IPS-NIHi7 (cell line): Measurements from ENCODE around the gene RAB8B.
"Not testable (repeated sequence)": the region's sequence is repeated elsewhere in the genome, so short reads cannot be mapped to it uniquely, and the experiment has no call there.

Source experiments
- DNase-seq: peaks from one replicate; pipeline ENCODE4 v3.0.0; 2012; ENCODE audit warnings: mixed read lengths; ENCODE audit errors: extremely low spot score

RAB8B gene

DNA sequence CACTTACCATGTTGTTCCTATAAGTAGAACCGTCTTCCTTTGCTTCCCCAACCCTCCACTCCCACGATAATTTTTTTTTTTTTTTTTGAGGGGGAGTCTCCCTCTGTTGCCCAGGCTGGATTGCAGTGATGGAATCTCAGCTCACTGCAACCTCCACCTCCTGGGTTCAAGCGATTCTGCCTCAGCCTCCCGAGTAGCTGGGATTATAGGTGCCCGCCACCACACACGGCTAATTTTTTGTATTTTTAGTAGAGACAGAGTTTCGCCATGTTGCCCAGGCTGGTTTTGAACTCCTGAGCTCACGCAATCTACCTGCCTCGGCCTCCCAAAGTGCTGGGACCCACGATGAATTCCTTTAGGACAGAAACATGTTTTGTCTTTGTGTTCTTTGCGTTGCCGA lies 19.4 kb downstream of the RAB8B start:
- DNase-seq = not testable (repeated sequence)

DNA sequence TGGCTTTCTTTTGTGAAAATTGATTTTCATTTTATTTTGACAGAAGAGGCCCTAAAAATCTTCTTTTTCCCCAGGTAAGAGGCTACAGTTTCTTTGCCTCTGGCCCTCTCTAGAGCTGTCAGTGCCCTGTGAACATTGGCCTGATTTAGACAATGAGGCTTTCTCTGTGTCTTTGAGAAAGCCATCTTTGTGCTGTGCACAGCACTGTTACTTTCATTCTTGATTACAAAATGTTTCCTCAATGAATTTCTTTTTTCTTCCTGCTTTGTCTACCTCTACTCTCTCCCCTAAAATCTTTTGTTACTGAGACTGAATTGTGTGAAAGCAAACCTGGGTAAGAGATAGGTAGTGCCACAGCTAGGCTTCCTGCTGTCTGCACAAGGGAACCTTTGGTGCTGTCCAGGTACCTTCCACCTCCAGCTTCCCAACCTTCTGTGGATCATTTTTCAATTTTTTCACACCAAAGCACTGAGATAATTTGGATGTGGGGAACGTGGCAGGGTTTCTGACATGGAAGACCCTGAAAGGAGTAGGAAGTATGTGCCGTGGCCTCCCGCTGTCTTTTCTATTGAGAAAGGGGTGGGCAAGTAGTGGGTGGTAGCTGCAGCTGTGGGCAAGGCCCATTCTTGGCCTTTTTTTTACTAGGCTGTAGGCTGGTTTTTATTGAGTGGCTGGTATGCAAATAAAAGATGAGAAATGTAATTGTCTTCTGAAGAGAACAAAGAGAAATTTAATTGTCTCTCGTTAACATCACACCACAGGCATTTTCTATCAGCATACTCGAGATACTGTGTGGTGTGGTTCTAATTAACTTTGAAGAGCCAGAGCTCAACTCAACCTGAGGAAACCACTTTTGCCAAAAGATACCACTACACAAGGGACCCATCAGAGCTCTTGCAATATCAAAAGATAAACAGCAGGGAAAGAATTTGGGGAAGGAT lies 21.0 kb downstream of the RAB8B start:
- no peak for DNase-seq

DNA sequence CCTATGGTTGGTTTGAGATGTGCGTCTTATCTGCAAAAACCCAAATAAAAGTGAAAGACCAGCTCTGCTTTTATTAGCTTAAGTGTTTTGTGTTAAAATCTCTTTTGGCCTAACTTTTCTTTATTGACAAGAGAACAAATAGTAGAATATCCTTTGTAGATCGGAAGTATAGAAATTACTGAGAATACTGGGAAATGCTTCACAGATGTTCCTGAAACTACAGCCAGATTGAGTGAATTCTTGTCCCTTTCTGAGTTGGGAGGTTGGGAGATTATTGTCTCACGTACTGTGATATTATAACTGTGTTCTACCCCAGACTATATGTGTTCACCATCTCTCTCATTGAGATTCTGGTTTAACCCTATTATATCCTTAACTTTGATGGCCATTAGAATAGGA lies 21.7 kb downstream of the RAB8B start:
- DNase-seq = no peak

DNA sequence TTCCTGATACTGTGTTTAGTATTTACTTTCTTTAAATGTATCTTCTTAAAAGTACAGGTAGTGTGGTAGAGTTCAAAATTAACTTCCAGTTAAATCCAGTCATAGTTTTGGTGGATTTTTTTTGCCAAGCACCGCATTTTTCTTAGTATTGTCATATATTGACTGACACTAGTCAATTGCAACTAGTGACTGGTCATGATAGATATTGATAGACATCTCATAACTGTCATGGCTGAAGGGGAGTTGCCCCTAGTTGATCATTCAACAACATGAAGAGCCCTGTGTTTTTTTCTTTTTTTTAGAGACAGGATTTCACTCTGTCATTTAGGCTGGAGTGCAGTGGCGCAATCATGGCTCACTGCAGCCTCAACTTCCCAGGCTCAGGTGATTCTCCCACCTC lies 22.1 kb downstream of the RAB8B start:
- DNase-seq = no peak

DNA sequence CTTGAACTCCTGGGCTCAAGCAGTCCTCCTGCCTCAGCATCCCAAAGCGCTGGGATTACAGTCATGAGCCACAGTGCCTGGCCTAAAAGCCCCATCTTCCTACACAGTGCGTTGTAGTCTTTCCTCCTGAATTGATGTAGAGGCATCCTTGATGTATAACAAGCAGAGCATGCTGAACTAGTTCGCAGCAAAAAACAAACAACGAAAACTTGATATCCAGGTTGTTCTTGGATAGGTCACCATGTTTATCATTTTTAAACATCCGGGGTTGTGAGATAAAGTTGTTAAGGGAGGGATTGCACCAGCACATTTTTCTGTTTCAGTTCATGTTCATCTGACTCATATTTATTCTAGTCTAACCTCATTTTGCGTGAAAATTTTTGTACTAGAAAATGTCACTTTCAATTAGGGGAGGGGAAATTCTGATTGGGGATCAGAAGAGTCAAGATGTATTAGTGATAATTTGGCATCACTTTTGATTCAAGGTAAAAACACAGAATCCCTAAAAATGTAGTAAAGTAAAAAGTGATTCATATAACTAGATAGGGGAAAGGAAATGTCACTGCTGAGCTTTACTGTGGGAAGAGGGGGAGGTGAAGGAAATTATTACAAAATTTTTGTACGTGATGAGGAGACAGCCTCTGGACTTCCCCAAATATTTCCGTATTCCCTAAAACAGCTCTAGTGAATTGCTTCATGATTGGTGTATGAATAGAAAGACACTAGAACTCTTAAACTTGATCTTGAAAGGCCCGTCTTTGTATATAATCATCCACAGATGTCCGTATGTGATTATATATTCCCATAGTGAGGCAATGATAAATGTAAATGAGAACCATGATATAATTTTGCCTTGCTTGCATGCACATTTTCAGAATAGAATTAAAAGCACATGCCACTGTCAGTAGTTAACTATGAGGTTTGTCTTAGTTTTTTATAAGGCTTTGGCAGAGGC lies 22.9 kb downstream of the RAB8B start:
- no peak for DNase-seq

DNA sequence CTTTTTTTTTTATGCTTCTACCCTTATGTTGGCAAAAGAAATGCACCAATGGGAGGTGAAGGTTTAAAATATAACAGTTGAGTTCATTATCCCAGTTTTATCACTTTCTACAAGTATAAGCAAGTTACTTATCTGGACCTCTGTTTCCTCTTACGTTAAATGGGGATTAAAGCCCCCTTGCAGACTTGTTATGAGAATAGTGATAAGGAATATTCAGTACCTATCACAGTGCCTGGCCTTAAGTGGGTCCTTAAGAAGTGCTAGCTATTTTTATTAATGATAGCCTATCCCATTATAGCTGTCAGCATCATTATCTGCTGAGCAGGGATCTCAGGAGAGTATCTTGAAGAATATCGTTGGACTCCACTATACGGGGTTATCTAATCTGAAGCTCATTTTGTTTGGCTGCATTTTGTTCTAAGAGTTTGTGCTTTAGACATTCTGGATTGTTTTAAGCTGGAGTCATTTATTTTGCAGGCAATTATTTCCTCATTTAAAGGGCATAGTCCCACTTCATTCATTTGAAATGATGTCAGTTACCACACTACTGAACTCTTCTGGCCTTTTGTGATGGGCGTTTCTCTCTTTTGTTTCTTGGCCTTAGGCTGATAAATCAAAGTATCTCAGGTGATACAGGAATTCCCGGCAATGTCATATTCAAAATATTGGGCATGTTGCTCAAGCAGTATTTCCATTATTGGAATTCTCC lies 28.8 kb downstream of the RAB8B start:
- no peak for DNase-seq

DNA sequence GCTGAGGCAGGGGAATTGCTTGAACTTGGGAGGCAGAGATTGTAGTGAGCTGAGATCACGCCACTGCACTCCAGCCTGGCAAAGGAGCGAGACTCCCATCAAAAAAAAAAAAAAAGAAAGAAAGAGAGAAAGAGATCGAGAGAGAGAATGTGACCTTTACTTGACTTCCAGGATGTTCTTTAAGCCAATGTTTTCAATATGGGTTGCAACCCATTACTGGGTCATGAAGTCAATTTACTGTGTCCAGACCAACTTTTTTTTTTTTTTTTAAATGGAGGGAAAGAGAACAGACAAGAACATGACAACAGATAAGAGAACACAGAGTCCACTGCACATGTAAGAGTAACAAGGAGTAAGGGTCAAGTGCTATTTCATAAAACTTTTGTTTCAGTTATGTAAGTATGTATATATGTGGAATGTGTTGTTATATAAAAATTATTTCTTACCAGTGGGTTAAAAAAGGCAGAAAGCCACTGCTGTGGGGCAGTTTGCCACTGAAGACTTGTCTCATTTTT lies 29.8 kb downstream of the RAB8B start:
- DNase-seq = no peak

DNA sequence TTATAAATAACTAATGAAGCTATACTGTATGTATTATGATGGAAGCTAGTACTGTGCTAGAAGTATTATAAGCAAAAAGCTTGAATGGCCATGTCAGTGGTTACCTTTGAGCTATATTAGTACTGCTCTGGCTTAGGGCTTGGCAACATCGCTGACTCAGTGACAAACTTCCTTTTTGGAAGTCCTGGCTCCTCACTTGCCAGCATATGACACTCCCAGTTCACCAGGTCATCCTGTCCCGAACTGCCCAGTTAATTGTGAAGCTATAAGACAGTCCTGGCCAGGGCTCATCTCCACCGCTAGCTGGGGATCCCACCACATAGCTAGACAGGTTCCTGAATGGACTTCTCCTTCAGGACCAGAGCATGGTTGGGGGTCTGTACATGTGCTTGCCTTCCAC lies 31.9 kb downstream of the RAB8B start:
- no peak for DNase-seq

DNA sequence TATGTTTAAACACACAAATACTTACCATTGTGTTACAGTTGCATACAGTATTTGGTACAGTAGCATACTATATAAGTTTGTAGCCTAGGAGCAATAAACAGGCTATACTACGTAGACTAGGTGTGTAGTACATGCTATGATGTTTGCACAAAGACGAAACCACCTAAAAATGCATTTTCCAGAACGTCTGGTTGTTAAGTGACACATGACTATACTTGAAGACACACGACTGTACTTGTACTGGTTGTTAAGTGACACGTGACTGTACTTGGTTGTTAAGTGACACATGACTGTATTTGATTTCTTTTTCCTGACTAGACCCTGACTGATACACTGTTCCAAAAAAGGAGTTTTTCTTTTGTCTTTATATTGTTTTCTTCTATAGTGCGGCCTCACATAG lies 34.1 kb downstream of the RAB8B start:
- no peak for DNase-seq

DNA sequence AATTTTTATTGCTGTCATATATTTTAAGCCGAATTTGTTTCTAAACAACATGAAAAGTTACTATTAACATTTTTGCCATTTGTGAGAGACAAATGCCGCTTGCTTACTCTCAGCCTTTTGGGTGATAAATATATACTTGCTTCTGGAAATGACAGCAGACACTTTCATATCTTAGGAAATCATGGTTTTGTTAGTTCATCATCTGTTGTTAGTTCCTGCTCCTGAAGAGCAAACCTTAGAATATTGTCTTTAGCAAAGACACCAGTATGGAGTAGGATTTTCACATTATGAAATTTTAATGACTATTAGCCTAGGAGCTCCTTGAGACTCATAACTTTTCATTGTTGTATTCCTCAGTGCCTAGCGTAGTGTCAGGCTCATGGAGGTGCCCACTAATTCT lies 36.0 kb downstream of the RAB8B start:
- DNase-seq = no peak

DNA sequence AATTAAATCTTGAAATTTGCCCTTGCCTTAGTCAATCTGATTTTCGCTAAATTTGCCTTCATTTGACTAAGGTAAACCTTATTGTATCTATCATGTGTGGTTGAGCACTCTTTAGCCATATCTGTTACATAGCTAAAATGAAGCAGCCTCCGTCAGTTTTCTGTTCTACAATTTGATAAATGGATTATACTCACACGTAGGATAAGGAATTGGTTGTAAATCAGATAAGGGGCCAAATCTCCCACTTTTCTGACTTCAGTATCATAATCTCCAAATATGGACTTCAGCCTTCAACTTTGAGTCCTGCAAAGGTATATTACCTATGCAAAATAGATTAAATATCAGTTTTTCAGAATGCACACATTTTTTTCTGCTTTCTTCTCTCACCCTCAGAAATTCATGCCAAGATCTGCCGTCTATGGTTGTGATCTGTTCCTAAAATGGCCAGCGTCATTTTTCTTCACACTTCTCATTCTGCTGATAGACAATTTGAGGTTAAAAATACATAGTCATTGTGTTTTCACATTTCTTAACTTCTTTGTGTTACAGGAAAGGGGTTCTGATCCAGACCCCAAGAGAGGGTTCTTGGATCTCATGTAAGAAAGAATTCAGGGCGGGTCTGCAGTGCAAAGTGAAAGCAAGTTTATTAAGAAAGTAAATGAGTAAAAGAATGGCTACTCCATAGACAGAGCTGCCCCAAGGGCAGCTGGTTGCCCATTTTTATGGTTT lies 36.9 kb downstream of the RAB8B start:
- no peak for DNase-seq

DNA sequence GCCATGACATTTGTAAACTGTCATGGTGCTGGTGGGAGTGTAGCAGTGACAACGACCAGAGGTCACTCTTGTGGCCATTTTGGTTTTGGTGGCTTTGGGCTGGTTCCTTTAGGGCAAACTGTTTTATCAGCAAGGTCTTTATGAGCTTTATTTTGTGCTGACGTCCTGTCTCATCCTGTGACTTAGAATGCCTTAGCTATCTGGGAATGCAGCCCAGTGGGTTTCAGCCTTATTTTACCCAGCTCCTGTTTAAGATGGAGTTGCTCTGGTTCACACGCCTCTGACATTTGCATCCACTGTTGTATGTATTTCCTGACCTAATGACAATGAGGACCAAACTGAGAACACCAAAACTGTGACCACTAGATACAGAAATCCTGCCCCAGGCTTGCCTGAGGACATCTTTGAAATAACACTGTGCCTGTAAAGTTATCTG lies 37.6 kb downstream of the RAB8B start:
- no peak for DNase-seq

DNA sequence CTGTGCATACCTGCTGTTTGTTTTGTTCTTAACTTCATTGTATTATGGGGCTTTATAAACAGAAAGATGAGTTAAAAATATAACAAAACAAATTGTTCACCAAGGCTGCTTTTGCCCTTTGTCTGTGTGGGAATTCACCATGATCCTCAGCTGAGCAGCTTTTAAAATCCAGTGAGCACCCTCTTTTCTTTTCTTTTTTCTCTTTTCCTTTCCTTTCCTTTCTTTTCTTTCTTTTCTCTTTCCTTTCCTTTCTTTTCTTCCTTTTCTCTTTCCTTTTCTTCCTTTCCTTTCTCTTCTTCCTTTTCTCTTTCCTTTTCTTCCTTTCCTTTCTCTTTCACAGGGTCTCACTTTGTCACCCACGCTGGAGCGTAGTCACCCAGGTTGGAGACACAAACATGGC lies 38.3 kb downstream of the RAB8B start:
- no peak for DNase-seq

DNA sequence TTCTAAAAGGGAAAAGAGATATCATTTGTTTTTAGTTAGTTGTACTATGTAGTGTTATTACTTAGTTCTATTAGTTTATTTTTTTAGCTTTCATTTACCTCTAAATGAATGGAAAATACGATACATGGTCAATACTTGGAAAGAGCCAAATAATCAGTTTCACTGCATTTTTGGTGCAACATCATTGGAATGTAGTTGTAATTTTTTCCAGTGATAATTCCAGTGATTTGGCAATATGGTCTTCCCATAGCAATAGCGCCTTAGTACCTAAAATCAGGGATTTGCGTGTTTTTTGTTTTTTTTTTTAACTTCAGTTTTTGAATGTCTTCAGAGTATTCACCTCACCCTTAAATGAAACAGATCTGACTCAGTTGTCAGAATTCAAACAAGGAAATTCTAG lies 41.8 kb downstream of the RAB8B start:
- DNase-seq = no peak

DNA sequence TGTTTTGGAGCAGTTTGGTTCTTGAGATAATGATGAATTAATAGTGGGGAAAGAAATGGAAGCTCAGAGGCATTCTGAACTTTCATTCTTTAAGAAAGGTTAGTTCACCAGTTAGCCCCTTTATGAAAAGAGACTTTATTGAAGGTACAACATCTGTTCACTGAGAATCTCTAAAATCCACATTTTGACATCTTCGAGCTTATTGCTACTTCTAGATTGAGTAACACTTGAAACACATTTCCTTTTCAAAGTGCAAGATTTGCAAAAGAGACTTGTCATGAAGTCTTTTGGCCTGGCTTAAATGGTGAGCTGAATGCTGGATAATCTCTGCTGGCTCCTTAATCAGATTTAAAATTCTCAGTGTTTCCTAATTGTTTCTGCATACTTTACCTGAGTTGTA lies 42.3 kb downstream of the RAB8B start:
- DNase-seq = no peak

DNA sequence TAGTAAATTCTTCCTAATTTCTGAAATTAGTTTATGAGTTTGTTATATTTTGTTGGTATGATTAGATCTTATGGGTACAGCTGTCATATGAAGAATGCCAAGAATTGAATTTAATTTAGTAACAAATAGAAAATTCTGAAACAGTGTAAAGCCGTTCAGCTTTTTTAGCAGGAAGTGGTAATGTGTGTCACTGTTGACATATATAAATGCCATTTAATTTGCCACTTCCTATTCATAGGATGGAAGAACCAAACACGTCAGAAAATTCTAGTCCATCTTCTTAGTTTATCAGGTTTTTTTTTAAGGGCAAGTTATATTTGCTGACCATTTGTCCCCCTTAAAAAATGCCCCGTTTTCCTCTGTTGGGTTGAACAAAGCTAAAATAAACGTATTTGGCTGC lies 43.0 kb downstream of the RAB8B start:
- no peak for DNase-seq

DNA sequence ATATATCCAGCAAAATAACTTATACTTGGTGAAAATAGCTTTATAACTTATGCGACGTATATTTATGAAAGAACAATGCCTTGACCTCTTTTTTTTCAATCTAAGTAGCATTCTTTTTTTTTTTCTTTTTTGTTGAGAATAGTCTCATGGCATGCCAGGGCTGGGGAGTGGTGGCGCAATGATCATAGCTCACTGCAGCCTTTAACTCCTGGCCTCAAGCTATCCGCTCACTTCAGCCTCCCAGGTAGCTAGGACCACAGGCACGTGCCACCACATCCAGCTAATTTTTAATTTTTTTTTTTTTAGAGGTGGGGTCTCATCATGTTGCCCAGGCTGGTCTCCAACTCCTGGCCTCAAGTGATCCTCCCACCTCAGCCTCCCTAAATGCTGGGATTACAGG lies 43.5 kb downstream of the RAB8B start:
- no peak for DNase-seq

DNA sequence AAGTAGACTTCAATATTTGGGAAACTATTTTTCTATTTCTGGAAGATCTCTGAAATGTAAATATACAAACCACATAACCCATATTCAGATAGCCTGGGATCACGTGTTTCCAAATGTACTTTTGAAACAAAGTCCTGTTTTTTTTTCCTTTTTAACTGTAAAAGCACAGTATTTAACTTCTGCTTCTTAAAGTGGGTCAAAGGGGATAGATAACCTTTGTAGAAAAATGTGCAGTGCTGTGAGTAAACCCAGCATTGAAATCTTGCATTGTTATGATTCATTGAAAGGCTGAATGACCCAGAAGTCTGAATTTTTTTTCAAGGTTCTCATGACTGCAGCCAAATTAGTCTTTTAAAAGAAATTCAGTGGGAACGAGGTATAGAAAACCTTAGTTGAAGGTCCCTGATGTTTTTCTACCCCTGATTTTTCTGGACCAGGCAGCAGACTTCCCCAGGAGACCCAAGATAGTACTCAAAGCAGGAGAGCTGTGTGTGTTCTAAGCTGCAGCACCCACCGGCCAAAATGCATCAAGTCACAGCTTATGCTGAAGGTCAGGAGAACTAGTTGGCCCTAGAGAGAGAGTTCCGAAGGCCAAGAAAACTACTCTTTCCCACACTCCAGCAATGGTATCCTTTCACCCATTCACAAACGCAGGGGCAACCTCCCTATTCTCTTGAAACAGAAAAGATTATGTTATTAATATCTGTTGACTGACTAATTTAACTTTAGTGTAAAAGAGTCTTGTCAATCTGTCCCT lies 44.4 kb downstream of the RAB8B start:
- DNase-seq = no peak

DNA sequence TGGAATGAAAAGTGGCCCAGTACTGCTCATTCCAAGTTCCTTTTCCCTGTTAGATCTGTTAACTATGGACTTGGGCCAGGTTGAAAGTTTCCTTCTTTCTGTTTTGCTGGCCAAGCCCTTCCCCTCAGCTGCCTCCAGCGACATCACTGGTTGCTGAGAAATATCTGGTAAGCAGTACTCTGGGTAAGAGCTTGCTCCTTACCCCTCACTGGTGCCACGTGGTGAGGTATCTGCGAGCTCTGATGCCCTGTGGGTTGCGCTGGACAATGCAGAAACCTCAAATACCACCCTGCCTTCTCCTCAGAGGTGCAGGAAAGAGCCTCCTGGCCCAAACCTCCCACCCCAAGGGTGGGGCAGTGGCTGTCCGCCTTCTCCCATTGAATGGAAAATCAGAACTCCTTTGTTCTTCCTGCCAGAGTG lies 45.1 kb downstream of the RAB8B start:
- no peak for DNase-seq

DNA sequence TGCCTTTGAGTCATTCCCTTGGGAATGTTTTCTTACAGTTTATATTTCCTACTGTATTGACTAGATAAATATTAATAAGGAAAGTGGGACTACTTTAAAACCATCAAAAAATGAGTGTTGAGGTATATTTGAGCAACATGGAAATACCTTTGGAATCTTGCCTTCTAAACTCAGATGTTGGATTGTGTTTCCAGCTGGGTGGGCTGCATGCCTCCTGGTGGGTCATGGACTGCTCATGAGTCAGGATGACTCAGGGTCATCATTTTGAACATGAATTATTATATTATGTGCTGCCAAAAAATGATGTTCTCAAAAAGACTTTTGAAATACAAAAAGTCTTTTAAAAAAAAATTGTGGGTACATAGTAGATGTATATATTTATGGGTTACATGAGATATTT lies 46.9 kb downstream of the RAB8B start:
- no peak for DNase-seq
